PC-3 (cell line): ENCODE results near the gene CA9.

Source experiments
- EZH2 ChIP-seq: fragments of 300-600 bp; sonication (generic); IDR thresholded peaks from one replicate; pipeline ENCODE4 v1.6.1; 2017; ENCODE audit warnings: antibody characterized with exemption, mild to moderate bottlenecking, low read length; ENCODE audit not compliant: unreplicated experiment
- EZH2phosphoT487 ChIP-seq: fragments of 300-600 bp; sonication (generic); IDR thresholded peaks from 2 replicates; pipeline ENCODE4 v1.6.1; 2018; ENCODE audit warnings: mild to moderate bottlenecking, antibody characterized with exemption, low read length, borderline replicate concordance
- TF ChIP-seq, protein P1 (sequence below): fragments of 300-600 bp; sonication (generic); conservative IDR thresholded peaks from 2 replicates; pipeline ENCODE4 v1.5.1; 2017; ENCODE audit warnings: antibody characterized with exemption, low read depth, mild to moderate bottlenecking, low read length

DNA sequence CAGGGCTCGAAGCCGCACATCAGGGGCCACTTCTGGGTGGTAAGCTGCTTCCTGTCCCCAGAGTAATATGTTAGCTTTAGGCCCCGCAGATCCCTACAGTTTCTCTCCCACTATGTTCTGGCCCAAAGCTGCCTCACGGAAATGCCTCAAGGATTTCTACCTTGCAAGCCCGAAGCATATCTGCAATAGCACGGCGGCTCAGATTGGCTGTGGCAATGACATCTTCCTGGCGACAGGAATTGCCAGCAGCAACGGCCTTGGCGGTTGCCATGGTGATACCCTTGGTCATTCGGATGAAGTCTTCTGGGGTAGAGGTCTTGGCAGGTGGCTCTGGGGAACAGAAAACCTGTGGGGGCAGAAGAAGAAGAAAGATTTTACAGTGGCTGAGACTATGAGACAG lies 26.3 kb downstream of the CA9 start:
- TF ChIP-seq, protein P1, sequence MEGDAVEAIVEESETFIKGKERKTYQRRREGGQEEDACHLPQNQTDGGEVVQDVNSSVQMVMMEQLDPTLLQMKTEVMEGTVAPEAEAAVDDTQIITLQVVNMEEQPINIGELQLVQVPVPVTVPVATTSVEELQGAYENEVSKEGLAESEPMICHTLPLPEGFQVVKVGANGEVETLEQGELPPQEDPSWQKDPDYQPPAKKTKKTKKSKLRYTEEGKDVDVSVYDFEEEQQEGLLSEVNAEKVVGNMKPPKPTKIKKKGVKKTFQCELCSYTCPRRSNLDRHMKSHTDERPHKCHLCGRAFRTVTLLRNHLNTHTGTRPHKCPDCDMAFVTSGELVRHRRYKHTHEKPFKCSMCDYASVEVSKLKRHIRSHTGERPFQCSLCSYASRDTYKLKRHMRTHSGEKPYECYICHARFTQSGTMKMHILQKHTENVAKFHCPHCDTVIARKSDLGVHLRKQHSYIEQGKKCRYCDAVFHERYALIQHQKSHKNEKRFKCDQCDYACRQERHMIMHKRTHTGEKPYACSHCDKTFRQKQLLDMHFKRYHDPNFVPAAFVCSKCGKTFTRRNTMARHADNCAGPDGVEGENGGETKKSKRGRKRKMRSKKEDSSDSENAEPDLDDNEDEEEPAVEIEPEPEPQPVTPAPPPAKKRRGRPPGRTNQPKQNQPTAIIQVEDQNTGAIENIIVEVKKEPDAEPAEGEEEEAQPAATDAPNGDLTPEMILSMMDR, result no peak
- TF ChIP-seq EZH2, result no peak
- TF ChIP-seq EZH2phosphoT487, result no peak
